Raji (cell line): Measurements from ENCODE around the gene OR3A1.

Experiments
- POLR2A ChIP-seq: IDR thresholded peaks from 2 replicates; pipeline ENCODE4 v1.6.1; 2011; ENCODE audit warnings: low read depth, low read length, control low read depth; ENCODE audit not compliant: insufficient read depth

Gene OR3A1

GRCh38 chr17:3298260-3298659 lies at the start of gene OR3A1:
Gene OR3A1 (minus strand): TSS chr17:3298360. CDS start chr17:3292582, 5,778 bp downstream.
- no peak for TF ChIP-seq POLR2A

- TF ChIP-seq POLR2A: no peak
These were observed 37.7 kb upstream of the OR3A1 start for GRCh38 chr17:3335876-3336275.

- no peak for TF ChIP-seq POLR2A
These were observed 20.2 kb upstream of the OR3A1 start for GRCh38 chr17:3318336-3318735.

GRCh38 chr17:3316836-3317235 lies 18.7 kb upstream of the OR3A1 start:
- no peak for TF ChIP-seq POLR2A

- no peak for TF ChIP-seq POLR2A
These were observed 10.4 kb upstream of the OR3A1 start for GRCh38 chr17:3308603-3309002.

- TF ChIP-seq POLR2A: no peak
These were observed 2.5 kb downstream of the OR3A1 start for GRCh38 chr17:3295632-3296031.

GRCh38 chr17:3282901-3283300 lies 15.3 kb downstream of the OR3A1 start:
- TF ChIP-seq POLR2A: no peak

GRCh38 chr17:3276126-3276525 lies 22.0 kb downstream of the OR3A1 start:
- TF ChIP-seq POLR2A: no peak

GRCh38 chr17:3271072-3271848 lies 26.9 kb downstream of the OR3A1 start:
- no peak for TF ChIP-seq POLR2A

GRCh38 chr17:3260600-3260999 lies 37.6 kb downstream of the OR3A1 start:
- TF ChIP-seq POLR2A: no peak

- TF ChIP-seq POLR2A: no peak
These were observed 38.0 kb downstream of the OR3A1 start for GRCh38 chr17:3260163-3260562.

- TF ChIP-seq POLR2A: no peak
These were observed 41.6 kb downstream of the OR3A1 start for GRCh38 chr17:3256575-3256974.
